ENCODE measurements around the gene MGP. TPM values are rescaled to one million over a fixed set of nuclear protein-coding genes. Genes with fewer than 3 reads are reported as not detected.

Gene MGP
- total and polyA plus RNA-seq, 2 experiments from 2014 or later: 1.1 TPM; not detected in 1

DNA sequence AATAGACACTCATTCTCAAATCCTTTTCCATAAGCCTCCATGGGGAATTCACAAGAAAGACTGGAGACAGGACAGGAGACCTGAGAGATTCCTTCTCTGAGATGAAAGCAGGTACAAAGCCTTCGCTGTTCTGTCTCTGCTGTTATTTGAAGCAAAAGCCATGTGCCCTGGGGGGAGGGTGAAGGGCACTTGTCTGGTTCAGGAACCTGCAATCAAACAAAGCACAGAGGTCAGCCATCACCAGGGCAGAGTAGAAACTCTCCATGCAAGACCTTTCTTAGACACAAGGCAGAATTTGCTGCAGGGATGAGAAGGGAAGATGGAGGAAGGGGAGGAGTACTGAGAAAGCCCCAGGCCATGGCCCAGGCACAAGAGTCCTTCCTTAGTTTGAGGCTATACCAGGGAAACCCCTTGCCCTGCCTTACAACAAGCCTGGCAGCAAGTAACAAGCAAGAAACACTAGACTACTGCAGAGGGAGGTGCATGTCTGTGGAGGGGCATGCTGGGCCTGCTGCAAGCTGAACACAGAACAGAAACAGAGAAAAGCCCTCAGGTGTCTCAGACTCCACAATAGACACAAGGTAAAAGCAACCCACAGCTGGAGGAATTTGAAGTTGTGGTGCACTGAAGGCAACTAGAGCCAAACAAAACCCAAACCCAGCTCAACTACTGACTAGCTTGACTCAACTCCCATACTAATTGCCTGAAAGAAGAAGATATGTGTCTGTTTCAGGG lies 34.6 kb downstream of the MGP start:
- Histone ChIP-seq H3K27me3 (no peaks in the 10 kb centered on the region), H3K36me3 (no peaks in the 10 kb centered on the region), H3K4me3 (no peak overlapping the region), H3K4me1 (ENCODE audit: low read depth) (no peaks in the 10 kb centered on the region), H3K27ac (no peak overlapping the region), H3K9me3 (ENCODE audit: low read depth) (no peaks in the 10 kb centered on the region)
- no peak for DNase-seq (ENCODE audit: low read depth in 1 of 2, low spot score in 1 of 2)
- TF ChIP-seq, protein P1, sequence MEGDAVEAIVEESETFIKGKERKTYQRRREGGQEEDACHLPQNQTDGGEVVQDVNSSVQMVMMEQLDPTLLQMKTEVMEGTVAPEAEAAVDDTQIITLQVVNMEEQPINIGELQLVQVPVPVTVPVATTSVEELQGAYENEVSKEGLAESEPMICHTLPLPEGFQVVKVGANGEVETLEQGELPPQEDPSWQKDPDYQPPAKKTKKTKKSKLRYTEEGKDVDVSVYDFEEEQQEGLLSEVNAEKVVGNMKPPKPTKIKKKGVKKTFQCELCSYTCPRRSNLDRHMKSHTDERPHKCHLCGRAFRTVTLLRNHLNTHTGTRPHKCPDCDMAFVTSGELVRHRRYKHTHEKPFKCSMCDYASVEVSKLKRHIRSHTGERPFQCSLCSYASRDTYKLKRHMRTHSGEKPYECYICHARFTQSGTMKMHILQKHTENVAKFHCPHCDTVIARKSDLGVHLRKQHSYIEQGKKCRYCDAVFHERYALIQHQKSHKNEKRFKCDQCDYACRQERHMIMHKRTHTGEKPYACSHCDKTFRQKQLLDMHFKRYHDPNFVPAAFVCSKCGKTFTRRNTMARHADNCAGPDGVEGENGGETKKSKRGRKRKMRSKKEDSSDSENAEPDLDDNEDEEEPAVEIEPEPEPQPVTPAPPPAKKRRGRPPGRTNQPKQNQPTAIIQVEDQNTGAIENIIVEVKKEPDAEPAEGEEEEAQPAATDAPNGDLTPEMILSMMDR (IDR thresholded peaks at IDR 0.05; ENCODE audit: low read depth, low read length): no peak

DNA sequence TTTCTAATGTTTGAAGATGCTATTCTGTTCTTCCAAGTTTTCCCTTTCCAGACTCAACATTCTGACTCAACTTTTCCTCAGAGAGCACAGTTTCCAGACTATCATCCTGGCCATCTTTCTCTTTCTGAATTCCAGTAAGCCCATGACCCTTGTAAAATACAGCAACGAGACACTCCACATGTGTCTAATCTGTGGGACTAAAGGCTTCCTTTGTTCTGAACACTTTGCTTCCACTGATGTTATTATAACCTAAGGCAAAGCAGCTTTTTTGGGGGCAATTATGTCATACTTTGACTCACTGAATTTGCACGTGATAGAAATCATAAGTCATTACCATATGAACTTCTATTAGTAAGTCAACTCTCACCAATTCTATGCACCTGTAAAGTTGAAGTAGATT lies 36.0 kb downstream of the MGP start:
- no peaks in the 10 kb centered on the region for H3K4me1 ChIP-seq (ENCODE audit: low read depth)
- TF ChIP-seq, protein P1 (IDR thresholded peaks at IDR 0.05; ENCODE audit: low read depth, low read length): no peak
- no peaks in the 10 kb centered on the region for H3K9me3 ChIP-seq (ENCODE audit: low read depth)
- H3K36me3 ChIP-seq: no peaks in the 10 kb centered on the region
- peak in 1 of 2 donors; percentile 79 for DNase-seq (ENCODE audit: low read depth in 1 of 2, low spot score in 1 of 2)
- H3K27ac ChIP-seq: no peak overlapping the region
- no peak overlapping the region for H3K4me3 ChIP-seq
- H3K27me3 ChIP-seq: no peaks in the 10 kb centered on the region

DNA sequence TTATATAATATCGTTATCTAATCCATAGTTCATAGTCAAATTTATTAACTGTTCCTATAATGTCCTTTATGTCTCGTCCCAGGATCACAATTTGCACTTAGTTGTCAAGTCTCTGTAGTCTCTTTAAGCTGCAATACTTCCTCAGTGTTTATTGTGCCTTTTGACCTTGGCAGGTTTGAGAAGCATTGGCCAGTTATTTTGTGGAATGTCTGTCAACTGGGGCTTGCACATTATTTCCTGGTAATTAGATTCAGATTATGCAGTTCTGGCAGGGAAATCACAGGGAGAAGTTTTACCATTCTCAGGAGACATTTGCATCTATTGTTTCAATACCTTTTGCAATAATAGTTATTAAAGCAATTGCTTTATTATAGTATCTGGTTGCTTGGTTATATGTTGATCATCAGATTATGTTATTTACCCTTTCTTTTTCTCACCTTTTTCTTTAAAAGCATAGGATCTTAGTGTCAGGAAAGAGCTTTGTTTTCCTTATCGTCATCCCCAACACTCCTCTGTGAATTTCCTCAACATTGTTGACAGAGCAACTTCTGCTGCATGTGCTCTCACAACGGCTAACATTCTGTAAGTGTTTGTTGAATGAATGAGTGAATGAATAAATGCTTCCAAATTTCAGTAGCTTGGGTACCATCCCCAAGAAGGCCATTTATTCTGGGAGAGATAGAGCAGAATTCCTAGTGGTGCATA lies 38.6 kb downstream of the MGP start:
- no peaks in the 10 kb centered on the region for H3K9me3 ChIP-seq (ENCODE audit: low read depth)
- H3K27ac ChIP-seq: no peak overlapping the region
- H3K27me3 ChIP-seq: no peaks in the 10 kb centered on the region
- TF ChIP-seq, protein P1 (IDR thresholded peaks at IDR 0.05; ENCODE audit: low read depth, low read length): no peak
- H3K36me3 ChIP-seq: no peaks in the 10 kb centered on the region
- DNase-seq (ENCODE audit: low read depth in 1 of 2, low spot score in 1 of 2): peak in 1 of 2 donors; percentile 50
- H3K4me3 ChIP-seq: no peak overlapping the region
- H3K4me1 ChIP-seq (ENCODE audit: low read depth): no peaks in the 10 kb centered on the region

DNA sequence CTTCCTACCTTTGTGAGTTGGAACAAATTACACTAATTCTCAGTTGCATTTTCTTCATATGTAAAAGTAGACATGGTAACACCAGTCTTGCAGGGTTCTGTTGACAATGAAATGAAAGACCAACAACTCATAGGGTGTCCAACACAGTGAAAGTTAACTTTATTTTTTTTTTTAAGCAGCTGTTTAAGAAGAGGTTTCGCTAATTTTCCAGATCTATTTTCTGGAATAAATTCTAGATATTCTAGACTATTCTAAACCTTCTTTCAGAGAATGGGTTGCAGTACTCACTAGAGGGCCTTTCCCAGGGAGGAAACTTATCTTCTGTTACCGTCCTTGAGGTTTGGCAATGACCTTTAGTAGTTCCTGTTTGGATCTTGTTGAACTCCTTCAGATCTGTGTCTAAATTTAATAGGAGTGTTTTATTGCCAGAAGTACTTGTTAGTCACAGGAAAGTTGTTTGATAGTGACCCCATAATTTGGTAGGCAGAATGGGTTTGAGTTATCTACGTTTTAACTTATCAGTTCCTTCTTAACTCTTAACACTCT lies 39.5 kb downstream of the MGP start:
- Histone ChIP-seq H3K9me3 (ENCODE audit: low read depth) (no peaks in the 10 kb centered on the region), H3K4me1 (ENCODE audit: low read depth) (no peaks in the 10 kb centered on the region), H3K4me3 (no peak overlapping the region), H3K27me3 (no peaks in the 10 kb centered on the region), H3K36me3 (no peaks in the 10 kb centered on the region), H3K27ac (no peak overlapping the region)
- TF ChIP-seq, protein P1 (IDR thresholded peaks at IDR 0.05; ENCODE audit: low read depth, low read length): peak; percentile 16
- DNase-seq (ENCODE audit: low read depth in 1 of 2, low spot score in 1 of 2): peak in 1 of 2 donors; percentile 78

DNA sequence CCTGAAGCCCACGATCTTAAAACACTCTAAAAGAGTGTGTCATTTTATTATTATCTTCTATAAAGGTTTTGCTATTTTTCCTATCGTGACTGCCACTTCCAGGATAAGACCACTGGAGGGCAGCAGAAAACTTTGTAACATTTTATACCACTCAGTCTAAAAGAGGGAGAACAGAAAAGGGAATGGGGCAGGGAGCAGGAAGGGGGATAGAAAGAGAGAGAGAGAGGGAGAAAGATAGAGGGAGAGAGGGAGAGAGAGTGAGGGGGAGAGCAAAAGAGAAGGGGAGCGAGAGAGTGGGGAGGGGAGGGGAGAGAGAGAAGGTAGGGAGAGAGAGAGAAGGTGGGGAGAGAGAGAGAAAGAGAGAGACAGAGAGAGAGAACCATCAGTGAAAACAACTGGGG lies 40.3 kb downstream of the MGP start:
- no peaks in the 10 kb centered on the region for H3K9me3 ChIP-seq (ENCODE audit: low read depth)
- H3K27me3 ChIP-seq: no peaks in the 10 kb centered on the region
- H3K4me3 ChIP-seq: no peak overlapping the region
- no peak overlapping the region for H3K27ac ChIP-seq
- no peaks in the 10 kb centered on the region for H3K4me1 ChIP-seq (ENCODE audit: low read depth)
- no peaks in the 10 kb centered on the region for H3K36me3 ChIP-seq
- TF ChIP-seq, protein P1 (IDR thresholded peaks at IDR 0.05; ENCODE audit: low read depth, low read length): peak; percentile 74
- peak; percentile 76 to 80 for DNase-seq (ENCODE audit: low read depth in 1 of 2, low spot score in 1 of 2)
